Lung (tissue), 12 donors: ENCODE results near the gene SIK3. TPM values are rescaled to one million over a fixed set of nuclear protein-coding genes. Genes with fewer than 3 reads are reported as not detected.

Source experiments
- ATAC-seq: fragments of 200-7000 bp; cut with Tn5 transposase; one replicate; pipeline ENCODE4 v1.9.1; 2020; ENCODE audit warnings: moderate number of reproducible peaks; ENCODE audit not compliant: insufficient read depth, low FRiP score
- DNase-seq, 3 donors: peaks; one replicate each; pipeline ENCODE4 v3.0.0-alpha.2; 2013 to 2017
- H3K27ac ChIP-seq, 2 donors: one replicate each; pipeline ENCODE4 v1.5.1; 2013; ENCODE audit warnings: mild to moderate bottlenecking in 2 of 2, moderate library complexity in 2 of 2, control low read depth in 1 of 2, inconsistent platforms in 1 of 2, low read depth in 1 of 2, low read length in 1 of 2
- H3K27me3 ChIP-seq, 3 donors: one replicate each; pipeline ENCODE4 v1.5.1; 2013; ENCODE audit warnings: low read length in 2 of 3; ENCODE audit not compliant: control insufficient read depth in 3 of 3, insufficient read depth in 3 of 3
- H3K36me3 ChIP-seq, 4 donors: one replicate each; pipeline ENCODE4 v1.5.1; 2013; ENCODE audit warnings: low read length in 4 of 4, mild to moderate bottlenecking in 1 of 4, moderate library complexity in 1 of 4; ENCODE audit not compliant: control insufficient read depth in 4 of 4, insufficient read depth in 4 of 4
- H3K4me1 ChIP-seq, 5 donors: one replicate each; pipeline ENCODE4 v1.5.1; 2013; ENCODE audit warnings: low read length in 5 of 5, mild to moderate bottlenecking in 2 of 5, moderate library complexity in 1 of 5; ENCODE audit not compliant: control insufficient read depth in 5 of 5, insufficient read depth in 5 of 5
- H3K4me3 ChIP-seq: one replicate; pipeline ENCODE4 v1.5.1; 2013; ENCODE audit warnings: mild to moderate bottlenecking, control low read depth, moderate library complexity
- H3K9ac ChIP-seq, 2 donors: one replicate each; pipeline ENCODE4 v1.5.1; 2013; ENCODE audit warnings: low read length in 2 of 2, control low read depth in 1 of 2; ENCODE audit not compliant: insufficient read depth in 1 of 2
- H3K9me3 ChIP-seq, 4 donors: one replicate each; pipeline ENCODE4 v1.5.1; 2013; ENCODE audit warnings: low read length in 3 of 4, mild to moderate bottlenecking in 1 of 4, moderate library complexity in 1 of 4; ENCODE audit not compliant: control insufficient read depth in 4 of 4, insufficient read depth in 3 of 4
- CTCF ChIP-seq: IDR thresholded peaks from 2 replicates; pipeline ENCODE4 v1.5.1; 2012; ENCODE audit warnings: mild to moderate bottlenecking; ENCODE audit errors: control extremely low read depth, extremely low read depth
- WGBS, 2 donors: extraction: QIAGEN DNeasy Blood & Tissue Kit; methylation state at CpG; one replicate each; pipeline ENCODE4 v1.1.7; 2013; 5-methylcytosine and 5-hydroxymethylcytosine counted together
- polyA plus RNA-seq, 2 donors: library from polyadenylated mRNA; stranded (reverse); fragments of 200-250 nt; gene quantifications; one replicate each; pipeline ENCODE4 v1.2.1, GENCODE V29; 2013
- total RNA-seq, 2 donors: library from RNA; depleted of rRNA in 1 of 2; stranded (reverse); fragments of >200 nt in 1 of 2; gene quantifications; one replicate each; pipeline ENCODE4 v1.2.1, GENCODE V29; 2014 to 2021
- donor health status: control.
- donor health status: control.
- donor health status: Bipolar disorder and iron deficiency.
- donor health status: healthy.
- donor health status: DM: yes; HTN: yes; CAD: no.

SIK3 gene
- total and polyA plus RNA-seq, 4 donors = 9.0 to 43.4 (median 29.6) TPM

- WGBS, 2 donors = 45 to 53% methylated on average over 3 of the region's 3 CpGs
- peaks cover 34 to 46% (median 37%) of the 10 kb centered on the region in 4 donors for H3K36me3 ChIP-seq
- TF ChIP-seq CTCF = no peak
- DNase-seq (no peak), ATAC-seq (no peak)
- H3K9me3 ChIP-seq = no peaks in the 10 kb centered on the region
- H3K9ac ChIP-seq = no peak overlapping the region
- H3K4me3 ChIP-seq = no peak overlapping the region
- H3K27ac ChIP-seq = peak overlapping the region in 1 of 2 donors; percentile 81
- H3K27me3 ChIP-seq = no peaks in the 10 kb centered on the region
- H3K4me1 ChIP-seq = peaks cover 0 to 16% (median 0%) of the 10 kb centered on the region in 5 donors
Measured at GRCh38 chr11:116871248-116871647, 227.0 kb downstream of the SIK3 start.

- no peak for DNase-seq
- ATAC-seq = no peak
- H3K9me3 ChIP-seq = no peaks in the 10 kb centered on the region
- H3K36me3 ChIP-seq = peaks cover 31 to 49% (median 39%) of the 10 kb centered on the region in 4 donors
- H3K27me3 ChIP-seq = no peaks in the 10 kb centered on the region
- no peak overlapping the region for H3K4me3 ChIP-seq
- peaks cover 0 to 13% (median 0%) of the 10 kb centered on the region in 5 donors for H3K4me1 ChIP-seq
- 45 to 72% methylated on average over 3 of the region's 3 CpGs for WGBS, 2 donors
- TF ChIP-seq CTCF = no peak
- H3K27ac ChIP-seq = no peak overlapping the region
- H3K9ac ChIP-seq = no peak overlapping the region
Measured at GRCh38 chr11:116870054-116870453, 228.2 kb downstream of the SIK3 start.

- 85 to 89% methylated on average over 4 of the region's 4 CpGs for WGBS, 2 donors
- no peak for TF ChIP-seq CTCF
- DNase-seq = no peak
- Histone ChIP-seq H3K9me3 (no peaks in the 10 kb centered on the region), H3K9ac (no peak overlapping the region), H3K27ac (no peak overlapping the region), H3K36me3 (peaks cover 33 to 50% (median 41%) of the 10 kb centered on the region in 4 donors), H3K27me3 (no peaks in the 10 kb centered on the region), H3K4me3 (no peak overlapping the region), H3K4me1 (peaks cover 0 to 16% (median 0%) of the 10 kb centered on the region in 5 donors)
- ATAC-seq = no peak
Measured at GRCh38 chr11:116869610-116870009, 228.6 kb downstream of the SIK3 start.

GRCh38 chr11:116868066-116868465 is 230.2 kb downstream of the SIK3 start:
- Histone ChIP-seq H3K36me3 (peaks cover 33 to 50% (median 36%) of the 10 kb centered on the region in 4 donors), H3K4me1 (peaks cover 0 to 12% (median 0%) of the 10 kb centered on the region in 5 donors), H3K27me3 (no peaks in the 10 kb centered on the region), H3K4me3 (no peak overlapping the region), H3K9me3 (no peaks in the 10 kb centered on the region), H3K27ac (peak overlapping the region in 1 of 2 donors; percentile 55), H3K9ac (no peak overlapping the region)
- TF ChIP-seq CTCF = no peak
- ATAC-seq (no peak), DNase-seq (no peak)
- WGBS, 2 donors = 88 to 91% methylated on average over 3 of the region's 3 CpGs
